Bone marrow (tissue), 2 donors: ENCODE data around the gene GIT1.

ENCODE experiments used
- DNase-seq, 2 donors: peaks; one replicate each; lab custom pipeline; 2025; lab: John Stamatoyannopoulos, UW

Gene GIT1

DNA sequence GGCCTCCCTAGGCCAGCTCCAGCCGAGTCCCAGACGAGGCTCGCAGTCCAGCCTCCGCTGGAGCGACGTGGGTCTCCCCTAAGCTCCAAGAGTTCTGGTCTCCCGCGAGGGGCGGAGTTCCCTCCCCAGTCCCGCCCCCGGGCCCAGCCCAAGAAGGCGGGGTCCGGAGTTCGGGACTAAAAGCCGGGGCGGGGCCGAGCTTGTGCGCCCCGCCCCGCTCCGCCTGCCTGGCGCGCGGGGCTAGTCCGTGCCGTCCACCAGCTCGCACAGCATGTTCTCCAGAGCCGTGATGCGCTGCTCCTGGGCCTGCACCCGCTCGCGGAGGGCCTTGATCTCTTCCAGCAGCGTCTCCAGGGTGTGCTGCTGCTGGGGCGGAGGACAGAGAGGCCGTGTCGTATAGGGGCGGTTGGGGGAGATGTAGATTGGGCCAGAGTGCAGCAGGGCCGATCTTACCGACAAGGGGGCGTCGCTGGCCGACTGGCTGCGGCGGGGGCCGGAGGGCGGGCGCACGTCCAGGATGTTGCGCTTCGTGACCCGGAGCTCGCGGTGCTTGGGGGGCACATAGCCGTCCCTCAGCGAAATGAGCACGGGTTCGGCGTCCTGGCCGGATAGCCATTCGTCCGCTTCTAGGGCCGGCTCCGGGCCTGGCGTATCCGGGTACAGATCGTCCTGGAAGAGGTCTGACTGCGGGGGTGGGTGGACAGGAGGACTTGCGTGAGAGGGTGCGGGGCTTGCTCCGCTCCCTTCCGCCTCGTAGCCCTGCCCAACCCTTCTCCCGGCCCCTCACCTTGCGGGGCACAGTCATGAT, 26.2 kb upstream of the GIT1 start:
- peak; percentile 62 to 74 for DNase-seq

DNA sequence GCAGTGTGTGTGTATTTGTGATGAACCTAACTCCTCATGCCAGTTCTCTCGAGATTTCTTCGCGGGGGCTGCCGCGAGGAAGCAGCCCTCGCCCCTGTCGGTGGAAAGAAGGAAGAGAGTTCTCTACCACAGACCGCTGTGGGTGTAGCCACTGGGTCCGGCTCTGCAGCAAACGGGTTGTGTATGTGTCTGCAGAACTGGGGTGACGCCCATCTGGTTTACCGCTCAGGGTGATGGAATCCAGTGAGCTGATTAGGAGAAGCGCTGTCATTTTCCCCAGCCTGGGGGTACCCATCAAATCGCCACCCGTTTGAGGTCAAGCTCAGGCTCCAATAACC, 25.6 kb upstream of the GIT1 start:
- DNase-seq: peak in 1 of 2 donors; percentile 28

DNA sequence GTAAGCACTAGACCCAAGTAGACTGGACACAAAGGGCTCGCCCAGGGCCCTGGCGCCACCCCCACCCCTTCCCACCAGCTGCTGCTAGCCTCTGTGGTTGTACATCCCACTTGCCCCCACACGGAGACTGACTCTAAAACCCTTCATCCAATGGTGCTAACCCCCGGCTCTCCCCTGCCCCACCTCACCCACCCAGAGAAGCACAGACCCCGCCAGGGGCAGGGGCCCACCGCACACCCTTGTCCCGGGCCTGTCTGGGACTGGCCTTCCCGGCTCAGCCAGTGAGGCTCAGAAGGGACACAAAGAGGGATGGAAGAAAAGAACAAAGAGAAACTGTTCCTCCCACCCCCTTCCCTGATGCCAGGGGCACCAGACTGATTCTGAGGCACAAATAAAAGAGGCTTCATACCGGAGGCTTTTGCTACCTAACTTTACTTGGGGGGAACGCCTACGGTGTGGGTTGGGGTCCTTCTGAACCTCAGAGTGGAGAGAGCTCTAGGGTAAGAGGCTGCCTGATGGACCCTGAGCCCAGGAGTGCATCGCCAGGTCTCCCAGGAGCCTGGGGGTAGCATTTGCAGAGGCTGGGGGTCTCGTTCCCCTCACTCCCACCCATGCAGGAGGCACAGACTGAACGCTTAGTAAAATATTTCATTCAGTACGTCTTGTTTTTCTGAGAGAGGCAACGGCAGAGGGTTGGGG, 25.1 kb upstream of the GIT1 start:
- no peak for DNase-seq

DNA sequence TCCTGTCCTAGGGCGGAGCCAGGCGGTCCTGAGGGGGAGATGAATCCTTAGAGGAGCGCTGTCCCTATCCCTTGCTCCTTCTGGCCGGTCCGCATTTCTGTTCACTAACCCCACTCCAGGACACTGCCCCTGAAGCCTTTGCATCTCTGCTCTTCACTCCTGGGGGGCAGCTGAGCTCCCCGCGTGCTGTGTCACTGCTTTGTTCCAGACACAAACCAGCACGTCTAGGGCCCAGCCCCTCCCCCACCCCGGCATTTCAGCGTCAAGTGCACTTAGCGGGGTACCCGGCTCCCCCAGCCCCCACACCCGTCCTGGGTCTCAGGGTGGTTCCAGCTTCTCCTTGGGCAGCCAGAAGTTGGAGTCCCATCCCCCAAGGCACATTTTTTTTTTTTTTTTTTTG, 24.4 kb upstream of the GIT1 start:
- DNase-seq: no peak

DNA sequence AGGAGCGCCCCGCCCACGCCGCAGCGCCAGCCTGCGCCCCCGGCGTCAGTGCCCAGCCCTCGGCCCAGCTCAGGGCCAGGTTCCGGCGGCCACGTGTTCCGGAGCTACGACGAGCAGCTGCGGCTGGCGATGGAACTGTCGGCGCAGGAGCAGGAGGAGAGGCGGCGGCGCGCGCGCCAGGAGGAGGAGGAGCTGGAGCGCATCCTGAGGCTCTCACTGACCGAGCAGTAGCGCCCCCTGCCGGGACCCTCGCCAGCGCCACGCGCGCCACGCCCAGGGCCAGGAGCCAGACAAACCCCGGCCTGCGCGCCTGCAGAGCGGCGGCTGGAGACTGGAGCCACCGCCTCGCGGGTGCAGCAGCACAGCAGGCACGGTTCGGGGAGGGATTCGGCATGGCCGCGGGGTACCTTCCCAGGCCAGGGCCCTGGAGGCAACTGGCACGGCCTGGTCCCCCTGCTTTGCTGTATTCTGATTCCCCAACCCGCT, 23.9 kb upstream of the GIT1 start:
- peak; percentile 86 to 89 for DNase-seq

DNA sequence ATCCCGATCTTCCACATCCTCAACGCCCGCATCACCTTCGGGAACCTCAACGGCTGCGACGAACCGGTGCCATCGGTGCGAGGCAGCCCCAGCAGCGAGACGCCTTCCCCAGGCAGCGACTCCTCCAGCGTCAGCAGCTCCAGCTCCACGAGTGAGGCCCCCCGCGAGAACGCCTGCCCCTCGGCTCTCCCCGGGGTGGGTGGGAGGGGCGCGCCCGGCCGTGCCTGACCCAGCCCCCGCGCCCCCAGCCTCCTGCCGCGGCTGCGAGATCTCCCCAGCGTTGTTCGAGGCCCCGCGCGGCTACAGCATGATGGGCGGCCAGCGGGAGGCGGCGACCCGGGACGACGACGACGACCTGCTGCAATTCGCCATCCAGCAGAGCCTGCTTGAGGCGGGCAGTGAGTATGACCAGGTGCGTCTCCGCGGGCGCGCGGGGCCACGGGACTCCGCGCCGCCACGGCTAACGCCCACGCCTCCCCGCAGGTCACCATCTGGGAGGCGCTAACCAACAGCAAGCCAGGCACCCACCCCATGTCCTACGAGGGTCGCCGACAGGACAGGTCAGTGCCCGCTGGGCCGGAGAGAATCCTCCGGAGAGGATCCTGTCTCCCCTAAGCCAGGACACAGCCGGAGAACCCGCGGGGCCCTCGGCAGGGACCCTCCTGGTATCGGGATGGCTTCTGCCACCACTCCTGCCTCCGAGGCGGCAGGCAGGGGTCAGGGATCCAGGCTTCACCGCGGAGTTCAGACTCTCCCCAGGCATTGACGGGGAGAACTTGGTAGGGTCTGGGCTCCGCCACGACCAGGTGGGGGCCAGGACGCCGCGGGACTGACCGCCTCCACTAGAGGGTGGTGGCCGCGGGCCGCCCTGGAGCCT, 23.2 kb upstream of the GIT1 start:
- DNase-seq: no peak

DNA sequence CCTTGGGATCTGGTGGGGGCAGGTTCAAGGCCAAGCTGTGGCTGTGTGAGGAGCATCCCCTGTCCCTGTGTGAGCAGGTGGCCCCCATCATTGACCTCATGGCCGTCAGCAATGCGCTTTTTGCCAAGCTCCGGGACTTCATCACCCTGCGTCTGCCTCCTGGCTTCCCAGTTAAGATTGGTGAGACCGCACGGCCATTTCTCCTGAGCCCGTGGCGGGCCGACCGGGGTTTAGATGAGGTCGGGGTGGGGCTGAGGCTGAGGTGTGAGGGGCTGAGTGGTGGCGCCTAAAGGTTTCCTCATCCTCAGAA, 22.6 kb upstream of the GIT1 start:
- no peak for DNase-seq

DNA sequence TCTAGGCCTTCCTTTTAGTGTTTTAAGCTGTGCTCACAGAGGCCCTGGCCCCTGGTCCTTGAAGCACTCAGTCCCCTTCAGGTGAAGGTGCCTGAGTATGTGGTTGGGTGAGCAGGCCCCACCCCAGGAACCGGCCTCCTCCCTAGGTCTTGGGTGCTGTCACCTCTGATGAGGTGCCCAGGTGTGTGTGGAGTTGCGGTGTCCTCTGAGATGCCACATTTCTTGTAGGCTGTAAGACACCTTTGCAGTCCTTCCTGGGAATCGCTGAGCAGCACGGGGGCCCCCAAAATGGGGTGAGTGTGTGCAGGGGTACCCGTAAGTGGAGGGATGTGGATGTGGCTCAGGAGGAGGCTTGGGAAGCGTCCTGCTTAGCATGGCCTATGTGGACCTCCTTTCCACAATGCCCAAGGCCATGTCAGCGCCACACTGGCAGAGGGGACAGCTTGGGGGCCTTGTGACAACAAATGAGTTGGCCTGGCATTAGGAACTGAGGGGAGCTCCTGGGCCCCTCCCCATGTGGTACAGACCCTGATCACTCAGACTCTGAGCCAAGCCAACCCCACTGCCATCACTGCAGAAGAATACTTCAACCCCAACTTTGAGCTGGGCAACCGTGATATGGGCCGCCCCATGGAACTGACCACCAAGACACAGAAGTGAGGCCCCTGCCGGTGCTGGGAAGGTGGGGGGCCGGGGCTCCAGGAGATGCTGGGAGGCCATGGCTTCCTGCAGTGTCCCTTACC, 22.1 kb upstream of the GIT1 start:
- no peak for DNase-seq

DNA sequence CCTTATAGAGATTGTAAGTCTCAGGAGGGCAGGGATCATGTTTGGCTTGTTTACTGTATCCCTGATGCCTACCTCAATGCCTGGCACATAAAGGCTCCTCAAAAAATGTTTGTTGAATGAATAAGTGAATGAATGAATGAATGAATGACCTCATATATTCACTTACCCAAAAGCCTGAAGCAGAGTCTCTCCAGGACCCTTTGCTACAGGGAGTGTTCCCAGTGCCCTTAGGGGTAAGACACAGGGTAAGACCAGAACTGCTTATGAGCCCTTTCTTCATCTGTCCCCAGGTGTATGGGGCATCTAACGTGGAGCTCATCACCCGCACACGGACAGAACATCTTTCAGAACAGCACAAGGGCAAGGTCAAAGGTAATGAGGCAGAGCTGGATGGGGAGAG, 20.9 kb upstream of the GIT1 start:
- no peak for DNase-seq

DNA sequence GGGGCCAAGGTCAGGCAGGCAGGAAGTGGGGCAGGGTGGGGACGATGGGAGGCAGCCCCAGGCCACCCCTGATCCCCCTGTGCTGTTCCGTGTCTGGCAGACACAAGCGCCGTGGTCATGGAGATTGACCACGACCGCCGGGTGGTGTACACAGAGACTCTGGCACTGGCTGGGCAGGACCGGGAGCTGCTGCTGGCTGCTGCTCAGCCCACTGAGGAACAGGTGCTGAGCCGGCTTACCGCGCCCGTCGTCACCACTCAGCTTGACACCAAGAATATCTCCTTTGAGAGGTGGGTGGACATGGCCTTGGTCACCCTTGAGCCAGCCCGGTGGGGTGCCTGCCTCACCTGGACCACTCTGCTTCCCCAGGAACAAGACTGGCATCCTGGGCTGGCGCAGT, 19.5 kb upstream of the GIT1 start:
- no peak for DNase-seq

DNA sequence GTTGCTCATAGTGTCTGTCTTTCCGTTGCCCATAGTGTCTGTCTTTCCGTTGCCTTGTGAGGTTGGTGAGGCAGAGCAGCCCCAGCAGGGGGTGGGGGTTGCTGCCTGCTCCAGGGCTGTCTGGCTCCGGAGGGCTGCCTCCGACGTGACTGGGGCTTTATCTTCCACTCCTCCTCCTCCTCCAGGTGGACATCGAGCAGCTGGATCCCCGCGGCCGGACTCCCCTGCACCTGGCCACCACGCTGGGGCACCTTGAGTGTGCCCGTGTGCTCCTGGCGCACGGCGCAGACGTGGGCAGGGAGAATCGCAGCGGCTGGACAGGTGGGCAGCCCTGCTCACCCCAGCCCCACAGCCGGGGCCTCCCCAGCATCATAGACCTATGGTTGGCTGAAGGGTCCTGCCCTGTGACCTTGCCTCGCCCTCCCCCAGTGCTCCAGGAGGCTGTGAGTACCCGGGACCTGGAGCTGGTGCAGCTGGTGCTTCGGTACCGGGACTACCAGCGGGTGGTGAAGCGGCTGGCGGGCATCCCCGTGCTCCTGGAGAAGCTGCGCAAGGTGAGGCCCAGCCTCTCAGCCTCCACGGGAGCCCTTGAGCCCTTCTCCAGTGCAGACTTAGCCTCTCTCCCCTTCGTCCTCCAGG, 18.2 kb upstream of the GIT1 start:
- DNase-seq: no peak

DNA sequence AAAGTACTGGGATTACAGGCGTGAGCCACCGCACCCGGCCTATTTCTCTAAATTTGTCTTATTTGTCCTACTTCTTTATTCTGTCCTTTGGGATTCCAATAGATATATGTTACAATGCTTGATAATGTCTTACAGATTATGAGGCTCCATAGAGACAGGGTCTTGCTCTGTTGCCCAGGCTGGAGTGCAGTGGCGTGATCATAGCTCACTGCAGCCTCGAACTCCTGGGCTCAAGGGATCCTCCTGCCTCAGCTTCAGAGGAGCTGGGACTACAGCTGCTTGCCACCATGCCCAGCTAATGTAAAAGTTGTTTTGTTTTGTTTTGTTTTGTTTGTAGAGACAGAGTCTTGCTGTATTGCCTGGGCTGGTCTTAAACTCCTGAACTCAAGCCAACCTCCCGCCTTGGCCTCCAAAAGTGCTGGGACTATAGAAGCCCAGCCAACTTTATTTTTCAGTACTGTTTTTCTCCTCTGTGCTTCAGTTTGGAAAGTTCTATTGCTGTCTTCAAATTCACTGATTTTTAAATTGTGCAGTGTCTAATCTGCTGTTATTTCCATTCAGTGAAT, 13.7 kb upstream of the GIT1 start:
- no peak for DNase-seq

DNA sequence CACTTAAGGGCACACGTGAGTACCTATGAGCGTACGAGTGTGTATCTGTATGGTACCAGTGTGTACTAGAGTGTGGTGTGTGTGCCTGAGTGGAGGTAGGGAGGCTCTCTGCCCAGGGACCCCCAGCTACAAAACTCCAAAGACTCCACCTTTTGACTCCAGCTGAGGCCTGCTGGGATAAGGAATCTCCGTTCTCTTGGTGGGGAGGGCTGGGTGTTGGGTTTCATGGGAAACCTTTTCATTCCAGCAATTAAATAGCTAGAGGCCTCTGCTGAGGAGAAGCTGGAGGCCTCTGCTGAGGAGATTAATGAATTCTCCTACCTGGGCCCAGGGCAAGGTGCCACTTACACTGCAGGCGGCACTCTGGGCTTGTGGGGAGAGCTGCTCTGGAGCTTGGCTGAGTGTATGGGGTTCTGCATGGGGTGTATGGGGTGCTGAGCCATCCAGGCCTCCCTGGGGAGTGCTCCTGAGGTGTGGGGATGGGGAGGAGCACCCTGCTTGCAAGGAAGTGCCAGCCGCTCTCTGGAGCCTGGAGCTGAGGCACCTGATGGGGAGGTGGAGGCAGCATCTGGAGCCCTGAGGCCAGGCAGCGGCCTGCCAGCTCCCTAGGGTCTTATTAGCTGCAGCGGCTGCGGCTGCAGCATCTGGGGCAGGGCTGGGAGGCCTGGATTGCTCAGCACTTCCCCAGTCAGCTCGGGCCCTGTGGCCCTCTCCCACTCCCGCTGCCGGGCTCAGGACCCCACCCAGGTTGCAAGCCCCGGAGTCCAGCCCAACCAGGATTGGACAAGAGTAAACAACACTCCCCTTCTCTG, 8.1 kb upstream of the GIT1 start:
- no peak for DNase-seq

DNA sequence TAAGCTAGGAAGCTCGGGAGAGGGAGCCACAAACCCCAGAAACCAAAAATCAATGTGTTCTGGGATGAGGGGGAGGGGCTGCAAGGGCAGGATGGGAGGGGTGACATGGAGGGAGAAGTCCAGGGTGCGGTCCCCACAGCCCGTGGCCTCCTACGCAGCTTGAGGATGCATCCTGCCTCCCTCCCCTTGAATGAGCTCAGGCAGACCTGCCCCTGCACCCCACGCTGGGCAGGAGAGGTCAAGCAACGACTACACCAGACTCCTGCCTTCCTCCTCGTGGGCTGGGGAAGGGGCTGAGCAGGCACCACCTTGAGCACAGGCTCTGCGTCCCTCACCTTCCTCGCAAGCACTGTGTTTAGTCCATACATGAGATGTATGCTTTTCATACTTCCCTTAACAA, 7.4 kb upstream of the GIT1 start:
- DNase-seq: no peak

DNA sequence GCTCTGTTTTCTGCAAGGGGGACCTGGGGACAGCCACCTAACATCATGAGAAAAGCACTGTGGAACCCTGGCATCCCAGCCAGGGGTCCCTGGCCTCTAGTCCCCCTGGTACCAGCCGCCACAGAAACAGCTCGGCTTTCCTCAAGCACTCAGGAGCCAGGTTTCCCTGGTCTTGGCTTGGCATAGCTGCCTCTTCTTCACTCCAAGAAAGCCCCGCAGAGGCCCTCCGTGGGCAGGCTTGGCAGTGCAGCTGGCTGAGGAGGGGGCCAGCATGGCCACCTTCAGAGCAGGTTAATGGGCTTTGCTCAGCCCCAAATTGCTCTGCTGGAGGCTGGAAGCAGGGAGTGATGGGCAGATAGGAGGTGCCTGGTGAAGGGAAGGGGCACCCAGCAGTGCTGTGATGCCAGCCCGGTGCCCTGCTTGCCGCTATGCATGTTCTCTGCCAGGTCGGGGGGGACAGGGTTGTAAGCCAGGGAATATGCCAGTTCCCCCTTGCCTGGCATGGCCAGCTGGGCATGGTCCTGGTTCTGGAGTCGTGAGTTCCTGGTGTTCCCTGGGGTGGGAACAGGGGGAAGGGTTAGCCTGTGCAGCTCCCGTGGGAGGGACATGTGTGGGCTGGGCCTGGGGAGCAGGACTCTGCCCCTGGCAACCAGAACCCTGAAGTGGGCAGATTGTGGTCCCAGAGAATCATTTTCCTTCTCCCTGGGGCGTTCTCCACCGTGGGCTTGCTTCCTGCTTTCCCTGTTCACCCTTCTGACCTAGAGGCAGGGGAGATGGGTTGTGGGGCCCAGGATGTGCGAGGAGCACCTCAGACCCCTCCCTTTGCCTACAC, 6.7 kb upstream of the GIT1 start:
- DNase-seq: no peak

DNA sequence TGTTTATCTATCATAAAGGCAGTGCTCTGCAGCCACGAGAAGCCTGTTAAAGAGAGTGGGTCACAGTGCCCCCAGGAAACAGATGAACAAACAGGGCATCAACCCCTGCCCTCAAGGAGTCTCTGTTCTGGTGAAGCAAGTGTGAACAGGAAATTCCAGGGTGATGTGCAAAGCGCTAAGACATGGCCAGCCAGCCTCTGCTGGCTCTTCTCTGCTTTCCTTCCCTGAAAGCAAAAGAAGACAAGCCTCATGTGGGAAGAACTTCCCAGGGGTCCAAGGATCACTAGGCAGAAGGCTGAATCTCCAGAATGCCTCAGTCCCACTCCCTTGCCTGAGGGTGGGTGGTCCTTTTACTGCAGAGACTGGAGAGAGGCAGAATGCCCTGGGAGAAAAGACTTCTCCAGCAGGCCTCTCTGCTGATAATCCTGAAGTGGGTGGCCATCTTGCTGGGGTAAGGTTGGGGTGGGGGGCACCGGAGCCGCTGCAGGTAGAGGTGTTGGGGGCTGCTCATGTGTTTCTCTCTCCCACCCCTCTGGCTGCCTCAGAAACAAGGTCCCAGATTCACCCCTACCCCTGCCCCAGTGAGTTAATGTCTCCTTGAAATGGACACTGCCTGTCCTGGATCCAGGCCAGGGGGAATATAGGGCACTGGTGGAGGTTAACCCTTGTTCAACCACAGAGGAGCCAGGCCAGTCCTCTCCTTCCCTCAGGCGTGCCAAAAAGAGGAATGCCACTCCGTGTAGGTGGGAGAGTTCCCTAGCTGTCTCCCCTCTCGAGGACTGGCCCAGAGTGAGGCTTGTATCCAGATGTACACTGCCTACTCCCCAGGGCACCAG, 5.9 kb upstream of the GIT1 start:
- no peak for DNase-seq

DNA sequence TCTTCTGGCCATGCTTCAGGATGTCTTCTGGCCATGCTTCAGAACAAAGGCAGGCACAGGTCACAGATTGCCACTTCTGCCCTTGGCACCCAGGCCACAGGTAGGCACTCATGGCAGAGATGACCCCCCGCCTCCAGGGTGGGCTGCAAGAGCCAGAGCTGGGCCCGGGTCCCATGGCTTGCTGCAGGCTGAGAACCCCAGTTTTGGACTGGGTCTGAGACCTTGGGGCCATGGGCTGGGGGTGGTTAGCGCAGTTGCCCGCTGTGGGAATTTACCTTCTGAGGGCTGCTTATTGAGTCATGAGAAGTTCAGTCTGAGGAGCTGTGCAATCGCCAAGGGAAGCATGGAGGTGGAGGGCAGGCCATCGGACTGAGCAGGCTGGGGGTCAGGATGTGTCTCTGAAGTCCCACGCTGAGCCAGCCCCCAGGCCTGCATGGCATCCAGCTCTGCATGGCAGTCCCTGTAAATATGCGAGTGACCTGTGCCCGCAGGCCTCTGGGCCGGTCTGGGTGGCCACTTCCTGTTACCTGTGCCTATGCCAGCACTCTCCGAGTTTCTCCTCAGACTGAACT, 5.2 kb upstream of the GIT1 start:
- DNase-seq: no peak
